ENCODE results near the gene PLCG1.

Gene PLCG1

GRCh38 chr20:41179961-41180360 is 42.6 kb downstream of the PLCG1 start:
- DNase-seq (ENCODE audit: low read depth in 2 of 2): no peak

- DNase-seq (ENCODE audit: low read depth in 2 of 2): no peak
Observed at GRCh38 chr20:41180599-41181333, 43.4 kb downstream of the PLCG1 start.

- DNase-seq (ENCODE audit: low read depth in 2 of 2): no peak
Observed at GRCh38 chr20:41181567-41181966, 44.2 kb downstream of the PLCG1 start.

- no peak for DNase-seq (ENCODE audit: low read depth in 2 of 2)
Observed at GRCh38 chr20:41182296-41183212, 45.2 kb downstream of the PLCG1 start.

- DNase-seq (ENCODE audit: low read depth in 2 of 2): no peak
Observed at GRCh38 chr20:41183391-41183790, 46.0 kb downstream of the PLCG1 start.

GRCh38 chr20:41183831-41184230 is 46.5 kb downstream of the PLCG1 start:
- no peak for DNase-seq (ENCODE audit: low read depth in 2 of 2)

GRCh38 chr20:41185013-41185757 is 47.8 kb downstream of the PLCG1 start:
- no peak for DNase-seq (ENCODE audit: low read depth in 2 of 2)

- DNase-seq (ENCODE audit: low read depth in 2 of 2): no peak
Observed at GRCh38 chr20:41187668-41188067, 50.3 kb downstream of the PLCG1 start.

- no peak for DNase-seq (ENCODE audit: low read depth in 2 of 2)
Observed at GRCh38 chr20:41191562-41192500, 54.5 kb downstream of the PLCG1 start.

- no peak for DNase-seq (ENCODE audit: low read depth in 2 of 2)
Observed at GRCh38 chr20:41192575-41192974, 55.2 kb downstream of the PLCG1 start.

GRCh38 chr20:41196653-41197225 is 59.4 kb downstream of the PLCG1 start:
- DNase-seq (ENCODE audit: low read depth in 2 of 2): no peak

- no peak for DNase-seq (ENCODE audit: low read depth in 2 of 2)
Observed at GRCh38 chr20:41198443-41198842, 61.1 kb downstream of the PLCG1 start.

GRCh38 chr20:41200446-41201202 is 63.3 kb downstream of the PLCG1 start:
- no peak for DNase-seq (ENCODE audit: low read depth in 2 of 2)

- DNase-seq (ENCODE audit: low read depth in 2 of 2): no peak
Observed at GRCh38 chr20:41201760-41202159, 64.4 kb downstream of the PLCG1 start.

- DNase-seq (ENCODE audit: low read depth in 2 of 2): no peak
Observed at GRCh38 chr20:41202426-41202825, 65.1 kb downstream of the PLCG1 start.

GRCh38 chr20:41203660-41204059 is 66.3 kb downstream of the PLCG1 start:
- DNase-seq (ENCODE audit: low read depth in 2 of 2): no peak

GRCh38 chr20:41204304-41205265 is 67.2 kb downstream of the PLCG1 start:
- no peak for DNase-seq (ENCODE audit: low read depth in 2 of 2)

GRCh38 chr20:41205313-41205712 is 68.0 kb downstream of the PLCG1 start:
- no peak for DNase-seq (ENCODE audit: low read depth in 2 of 2)

All from stimulated activated CD4-positive, alpha-beta T cell treated with anti-CD3 and anti-CD28 coated beads, Interleukin-4, amount 100 ng/mL, for 48 hours (primary cell).